Raji (cell line): ENCODE measurements around the gene SGPL1.

ENCODE experiments used
- POLR2A ChIP-seq: IDR thresholded peaks from 2 replicates; pipeline ENCODE4 v1.6.1; 2011; ENCODE audit warnings: low read depth, low read length, control low read depth; ENCODE audit not compliant: insufficient read depth

The SGPL1 gene

GRCh38 chr10:70910486-70911341, 95.0 kb downstream of the SGPL1 start:
- no peak for TF ChIP-seq POLR2A

DNA sequence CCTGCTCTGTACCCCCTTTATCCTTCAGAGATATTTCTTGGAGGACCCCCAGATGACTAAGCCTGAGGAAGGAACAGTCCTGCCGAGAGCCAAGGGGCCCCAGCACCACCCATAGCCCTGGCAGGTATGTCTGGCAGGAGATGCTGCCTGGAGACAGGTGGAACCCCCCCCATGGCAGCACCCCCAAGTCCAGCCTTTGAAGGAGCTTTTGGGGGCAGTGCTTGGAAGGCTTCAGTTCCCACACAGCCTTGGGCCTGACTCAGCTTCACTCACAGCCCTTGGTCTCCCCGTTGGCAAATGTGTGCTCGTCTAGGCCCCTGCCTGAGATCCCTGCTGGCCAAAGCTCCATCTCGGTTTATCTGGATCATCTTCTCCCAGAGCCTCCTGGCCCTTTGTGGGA, 95.6 kb downstream of the SGPL1 start:
- TF ChIP-seq POLR2A, result no peak

GRCh38 chr10:70912556-70912955, 96.8 kb downstream of the SGPL1 start:
- TF ChIP-seq POLR2A, result no peak

DNA sequence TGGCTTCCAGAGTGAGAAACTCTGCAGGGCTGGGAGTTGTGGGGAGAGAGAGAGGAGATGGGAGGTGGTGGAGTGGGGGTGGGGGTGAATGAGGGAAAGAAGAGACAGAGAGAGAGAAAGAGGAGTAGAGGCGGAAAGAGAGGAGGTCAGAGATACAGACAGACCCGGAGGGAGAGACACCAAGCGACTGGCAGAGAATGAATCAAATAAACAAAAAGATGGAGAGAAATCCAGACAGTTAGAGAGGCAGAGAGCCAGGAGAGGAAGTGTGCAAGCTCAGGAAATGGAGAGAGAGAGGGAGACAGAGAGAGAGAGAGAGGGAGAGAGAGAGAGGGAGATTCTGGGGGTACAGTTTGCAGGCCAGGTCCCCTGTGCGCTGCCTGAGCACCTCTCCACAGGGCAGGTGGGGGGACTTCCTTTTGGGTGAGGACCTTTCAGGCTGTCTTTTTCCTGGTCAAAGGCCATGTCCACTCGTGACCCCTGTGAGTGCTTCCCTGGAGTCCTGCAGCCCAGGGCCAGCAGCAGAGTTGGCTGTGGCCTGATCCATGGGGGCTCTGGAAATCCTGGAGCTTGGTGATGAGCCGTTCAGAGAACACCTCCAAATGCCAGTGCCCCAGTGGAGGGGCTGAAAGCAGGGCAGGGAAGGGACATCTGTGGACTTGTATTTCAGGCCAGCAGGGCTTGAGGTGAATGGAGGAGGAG, 97.6 kb downstream of the SGPL1 start:
- TF ChIP-seq POLR2A, result no peak

DNA sequence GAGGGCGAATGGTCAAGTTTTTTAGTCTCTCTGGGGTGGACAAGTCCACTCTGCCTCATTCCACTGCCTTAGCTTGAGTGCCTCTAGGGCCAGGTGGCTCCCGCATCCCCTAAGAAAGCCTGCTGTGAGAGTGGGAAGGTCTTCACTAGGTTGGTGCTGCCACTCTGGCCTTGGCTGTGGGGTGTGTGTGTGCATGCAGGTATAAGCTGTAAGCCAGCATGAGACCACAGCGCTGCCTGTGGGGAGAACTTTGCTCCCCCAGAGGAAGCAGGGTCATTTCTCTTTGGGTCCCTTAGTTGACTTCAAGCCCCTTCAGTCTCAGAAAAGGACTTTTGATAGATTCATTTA, 98.1 kb downstream of the SGPL1 start:
- TF ChIP-seq POLR2A, result no peak

- no peak for TF ChIP-seq POLR2A
These were observed 98.6 kb downstream of the SGPL1 start for GRCh38 chr10:70914316-70914864.

DNA sequence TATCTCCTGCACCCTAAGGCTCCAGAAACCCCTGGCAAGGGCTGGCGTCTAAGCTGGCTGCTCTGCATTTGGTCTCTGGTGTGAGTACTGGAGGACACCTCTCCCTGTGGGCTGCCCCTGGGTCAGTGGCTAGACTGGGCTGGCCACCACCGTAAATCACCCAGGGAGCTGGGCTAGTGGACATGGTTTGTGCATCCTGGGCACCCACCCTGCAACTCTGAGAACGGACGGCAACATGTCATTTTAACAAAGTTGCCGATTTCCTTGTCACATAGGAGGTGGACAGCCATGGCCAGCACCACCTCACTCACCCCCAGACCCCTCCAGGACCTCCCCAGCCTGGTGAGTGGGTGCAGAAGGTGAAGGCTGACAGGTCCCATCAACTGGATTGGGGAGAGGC, 99.5 kb downstream of the SGPL1 start:
- no peak for TF ChIP-seq POLR2A

- TF ChIP-seq POLR2A, result no peak
These were observed 100.1 kb downstream of the SGPL1 start for GRCh38 chr10:70915806-70916205.

GRCh38 chr10:70916241-70916640, 100.5 kb downstream of the SGPL1 start:
- TF ChIP-seq POLR2A, result no peak

DNA sequence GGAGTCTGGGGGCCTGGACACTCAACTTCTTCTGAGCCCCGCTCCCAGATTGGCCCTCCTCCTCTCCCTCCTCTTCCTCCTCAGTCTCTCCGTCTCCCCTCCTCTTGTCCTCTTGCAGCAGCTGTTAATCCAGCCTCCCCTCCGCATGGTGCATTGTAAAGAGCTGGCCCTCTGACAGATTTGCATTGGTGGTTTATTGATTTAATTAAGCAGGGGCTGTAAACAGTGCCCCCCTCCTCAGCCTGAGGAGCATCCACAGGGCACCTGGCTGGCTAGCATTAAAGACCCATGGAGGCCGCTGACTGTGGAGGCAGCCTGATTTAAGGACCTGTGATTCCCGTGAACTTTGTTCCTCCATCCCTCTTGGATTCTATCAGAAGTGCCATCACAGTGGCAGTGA, 101.5 kb downstream of the SGPL1 start:
- TF ChIP-seq POLR2A, result no peak

- TF ChIP-seq POLR2A, result no peak
These were observed 101.9 kb downstream of the SGPL1 start for GRCh38 chr10:70917635-70918034.

DNA sequence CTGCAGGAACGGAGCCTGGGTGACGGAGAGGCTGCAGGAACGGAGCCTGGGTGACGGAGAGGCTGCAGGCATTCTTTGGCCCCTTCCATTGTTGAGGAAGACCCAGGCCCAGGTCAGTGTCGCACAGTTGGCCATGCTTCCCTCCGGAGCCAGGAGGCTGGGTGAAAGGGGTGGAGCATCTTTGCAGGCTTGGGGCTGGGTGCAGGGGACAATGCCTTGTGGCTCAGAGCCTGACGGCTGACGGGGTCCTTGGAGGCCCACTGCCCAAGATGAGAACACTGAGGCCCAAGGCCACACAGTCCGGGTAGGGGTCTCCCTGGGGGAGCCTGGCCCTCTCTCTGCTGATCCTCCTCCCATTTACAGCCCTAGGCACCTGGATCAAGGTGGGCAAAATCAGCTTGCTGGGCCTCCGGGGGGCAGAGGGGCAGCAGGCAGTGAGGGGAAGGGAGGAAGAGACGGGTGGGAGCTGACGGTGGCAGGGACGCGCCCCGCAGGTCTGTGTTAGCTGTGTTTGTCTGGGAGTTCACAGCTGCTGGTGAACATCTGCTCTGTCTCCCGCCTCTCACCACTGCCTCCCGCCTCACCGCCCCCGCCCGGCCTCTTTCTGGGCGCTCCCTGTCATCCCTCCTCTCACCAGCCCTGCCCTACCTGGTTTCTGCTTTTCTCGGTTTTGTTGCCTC, 103.2 kb downstream of the SGPL1 start:
- TF ChIP-seq POLR2A, result no peak

DNA sequence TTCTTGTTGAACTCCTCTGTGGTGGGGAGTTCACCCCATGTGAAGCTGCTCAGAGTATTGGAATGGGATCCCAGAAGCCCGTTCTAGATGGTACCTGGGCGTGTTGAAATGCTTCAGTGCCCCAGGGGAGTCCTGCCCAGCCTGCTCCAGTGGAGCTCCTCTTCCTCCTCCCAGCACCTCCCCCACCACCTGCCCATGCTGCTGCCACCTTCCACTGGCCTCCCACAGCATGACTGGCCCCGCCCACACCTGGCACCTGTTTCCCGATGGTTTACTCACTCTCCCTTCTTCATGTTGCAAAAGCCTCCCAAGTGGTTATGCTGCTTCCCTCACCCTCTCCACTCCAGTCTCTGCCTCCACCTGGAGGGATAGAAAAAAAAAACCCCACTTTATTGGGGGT, 104.8 kb downstream of the SGPL1 start:
- TF ChIP-seq POLR2A, result no peak

GRCh38 chr10:70921285-70921684, 105.5 kb downstream of the SGPL1 start:
- no peak for TF ChIP-seq POLR2A

- no peak for TF ChIP-seq POLR2A
These were observed 107.9 kb downstream of the SGPL1 start for GRCh38 chr10:70923696-70924095.

DNA sequence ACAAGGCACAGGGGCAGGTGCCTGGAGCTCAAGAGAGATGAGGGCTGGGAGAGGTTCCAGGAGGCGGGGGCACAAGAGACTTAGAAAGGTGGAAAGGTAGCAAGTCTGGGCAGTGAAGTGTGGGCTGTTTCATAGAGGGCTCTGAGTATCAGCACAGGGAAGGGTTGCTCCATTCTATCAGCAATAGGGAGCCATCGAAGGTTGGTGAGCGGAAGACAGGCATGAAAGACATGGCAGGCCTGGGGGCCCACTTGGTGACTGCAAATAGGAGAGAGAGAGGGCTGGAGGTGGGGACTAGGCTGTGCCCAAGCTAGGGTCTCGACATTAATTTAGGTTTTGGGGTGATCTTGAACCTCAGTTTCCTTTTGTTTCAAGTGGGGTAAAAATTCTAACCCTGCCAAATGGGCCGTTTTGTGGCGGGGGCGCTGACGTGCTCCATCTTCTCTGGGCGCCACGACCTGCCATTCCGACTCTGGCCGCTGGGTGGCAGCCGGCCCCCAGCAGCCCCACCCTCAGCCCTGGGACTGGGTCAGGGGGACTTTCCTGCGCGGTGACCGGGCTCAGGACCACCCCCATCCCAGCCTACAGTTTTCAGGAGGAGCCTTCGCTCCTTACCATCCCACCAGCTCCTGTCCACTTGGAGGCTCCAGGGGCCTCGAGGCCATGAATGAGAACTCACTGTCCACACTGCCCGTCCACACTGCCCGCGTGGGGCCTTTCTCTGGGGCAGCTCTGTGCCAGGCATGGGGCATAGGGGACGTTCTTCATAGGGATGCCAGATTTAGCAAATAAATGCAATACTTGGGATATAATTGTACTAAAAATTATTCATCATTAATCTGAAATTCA, 109.9 kb downstream of the SGPL1 start:
- TF ChIP-seq POLR2A, result no peak
